CD14-positive monocyte (primary cell): ENCODE measurements around the gene FOXR1. TPM values are rescaled to one million over a fixed set of nuclear protein-coding genes. Genes with fewer than 3 reads are reported as not detected.

Experiments
- DNase-seq, 3 donors: peaks; one replicate each; pipeline ENCODE4 v3.0.0-alpha.2; 2011 to 2022
- H2AFZ ChIP-seq: 2 replicates; pipeline ENCODE4 v1.6.0; 2012; ENCODE audit warnings: mild to moderate bottlenecking, low read depth, low read length, inconsistent platforms; ENCODE audit not compliant: insufficient read depth, poor library complexity, severe bottlenecking
- H3K27ac ChIP-seq, 2 donors: 1 replicate in 1 of 2; 2 replicates in 1 of 2; pipeline ENCODE4 v1.5.1; 2012 to 2013; ENCODE audit warnings: low read length in 2 of 2, control low read depth in 1 of 2, inconsistent platforms in 1 of 2, low read depth in 1 of 2, mild to moderate bottlenecking in 1 of 2
- H3K27me3 ChIP-seq, 2 donors: one replicate each; pipeline versions ENCODE4 v1.6.0 to v1.6.1; 2011 to 2013; ENCODE audit warnings: low read length in 2 of 2; ENCODE audit not compliant: control insufficient read depth in 2 of 2, insufficient read depth in 2 of 2
- H3K36me3 ChIP-seq, 2 donors: replicated peaks in 1 of 2; 1 replicate in 1 of 2; 2 replicates in 1 of 2; pipeline versions ENCODE4 v1.5.1 to v1.6.1; 2012 to 2013; ENCODE audit warnings: low read length in 2 of 2, control low read depth in 1 of 2, inconsistent platforms in 1 of 2, mild to moderate bottlenecking in 1 of 2; ENCODE audit not compliant: insufficient read depth in 2 of 2, control insufficient read depth in 1 of 2
- H3K4me1 ChIP-seq, 2 donors: 1 replicate in 1 of 2; 2 replicates in 1 of 2; pipeline versions ENCODE4 v1.5.1 to v1.6.1; 2012 to 2013; ENCODE audit warnings: low read length in 2 of 2, control low read depth in 1 of 2, inconsistent platforms in 1 of 2, mild to moderate bottlenecking in 1 of 2, moderate library complexity in 1 of 2; ENCODE audit not compliant: insufficient read depth in 2 of 2, control insufficient read depth in 1 of 2
- H3K4me2 ChIP-seq: replicated peaks from 2 replicates; pipeline ENCODE3; 2012; ENCODE audit warnings: low read length, moderate library complexity, mild to moderate bottlenecking; ENCODE audit not compliant: poor library complexity, severe bottlenecking; ENCODE audit errors: extremely low read depth
- H3K4me3 ChIP-seq, 3 experiments: fragments of 200-600 bp in 1 of 3; sonication (generic) in 1 of 3; replicated peaks in 1 of 3; 1 replicate in 2 of 3; 2 replicates in 1 of 3; pipeline ENCODE4 v1.5.1; 2011 to 2013; ENCODE audit warnings: low read length in 3 of 3, mild to moderate bottlenecking in 3 of 3, control low read depth in 2 of 3, low read depth in 2 of 3, inconsistent platforms in 1 of 3, moderate library complexity in 1 of 3
- H3K79me2 ChIP-seq: 2 replicates; pipeline ENCODE4 v1.6.0; 2012; ENCODE audit warnings: mild to moderate bottlenecking, control low read depth, inconsistent platforms, low read length, moderate library complexity; ENCODE audit not compliant: insufficient read depth
- H3K9ac ChIP-seq: 2 replicates; pipeline ENCODE4 v1.6.0; 2017; ENCODE audit warnings: low read length, mild to moderate bottlenecking; ENCODE audit not compliant: insufficient read depth, poor library complexity, severe bottlenecking
- H3K9me3 ChIP-seq, 2 donors: replicated peaks in 1 of 2; 1 replicate in 1 of 2; 2 replicates in 1 of 2; pipeline versions ENCODE4 v1.5.1 to v1.6.1; 2012 to 2013; ENCODE audit warnings: low read length in 2 of 2, control low read depth in 1 of 2; ENCODE audit not compliant: control insufficient read depth in 1 of 2, insufficient read depth in 1 of 2
- H4K20me1 ChIP-seq: 2 replicates; pipeline ENCODE4 v1.6.0; 2012; ENCODE audit warnings: mild to moderate bottlenecking, low read length, control low read depth, moderate library complexity; ENCODE audit not compliant: insufficient read depth
- H3K27ac Mint-ChIP-seq, 7 donors: one replicate each; pipeline ENCODE4 v1.8.0; 2020; ENCODE audit warnings: mild to moderate bottlenecking in 7 of 7, mixed read lengths in 7 of 7, moderate library complexity in 6 of 7, inconsistent platforms in 2 of 7
- H3K27me3 Mint-ChIP-seq, 3 donors: one replicate each; pipeline ENCODE4 v1.8.0; 2021 to 2022; ENCODE audit warnings: low read depth in 3 of 3, mild to moderate bottlenecking in 3 of 3, mixed read lengths in 3 of 3, moderate library complexity in 3 of 3, inconsistent platforms in 1 of 3
- H3K36me3 Mint-ChIP-seq, 2 donors: one replicate each; pipeline ENCODE4 v1.8.0; 2020; ENCODE audit warnings: mixed read lengths in 2 of 2, inconsistent platforms in 1 of 2, mild to moderate bottlenecking in 1 of 2
- H3K4me1 Mint-ChIP-seq: one replicate; pipeline ENCODE4 v1.8.0; 2020; ENCODE audit warnings: mild to moderate bottlenecking, mixed read lengths
- H3K4me3 Mint-ChIP-seq, 2 donors: one replicate each; pipeline ENCODE4 v1.8.0; 2020; ENCODE audit warnings: mild to moderate bottlenecking in 2 of 2, mixed read lengths in 2 of 2, moderate library complexity in 1 of 2
- H3K9me3 Mint-ChIP-seq, 7 donors: one replicate each; pipeline ENCODE4 v1.8.0; 2020 to 2022; ENCODE audit warnings: mixed read lengths in 7 of 7, mild to moderate bottlenecking in 6 of 7, moderate library complexity in 6 of 7, inconsistent platforms in 2 of 7
- WGBS: methylation state at CpG from one replicate; pipeline ENCODE4 v1.1.5; 2013; ENCODE audit warnings: missing lambda C conversion rate; ENCODE audit not compliant: insufficient coverage; 5-methylcytosine and 5-hydroxymethylcytosine counted together
- intact Hi-C, 2 donors: fragments of 100-400 bp; cut with micrococcal nuclease; formaldehyde crosslinking; loops; one replicate each; pipeline versions ENCODE4 v1.15.0 to v1.15.1; 2023
- polyA plus RNA-seq, 3 donors: library from polyadenylated mRNA; depleted of rRNA in 1 of 3; unstranded in 2 of 3; stranded (reverse) in 1 of 3; fragments of 300-500 nt in 2 of 3; fragments of >200 nt in 1 of 3; fragmentation: Illumina TruSeq in 2 of 3; gene quantifications; 1 replicate in 2 of 3; 2 replicates in 1 of 3; pipeline ENCODE4 v1.2.3, GENCODE V29; 2012 to 2021
- TF ChIP-seq, protein P1 (sequence below): fragments of 200-600 bp; IDR thresholded peaks from one replicate; pipeline ENCODE4 v1.8.0; 2022; ENCODE audit warnings: antibody characterized with exemption, mild to moderate bottlenecking

Gene FOXR1
- polyA plus RNA-seq, 3 donors = not detected

DNA sequence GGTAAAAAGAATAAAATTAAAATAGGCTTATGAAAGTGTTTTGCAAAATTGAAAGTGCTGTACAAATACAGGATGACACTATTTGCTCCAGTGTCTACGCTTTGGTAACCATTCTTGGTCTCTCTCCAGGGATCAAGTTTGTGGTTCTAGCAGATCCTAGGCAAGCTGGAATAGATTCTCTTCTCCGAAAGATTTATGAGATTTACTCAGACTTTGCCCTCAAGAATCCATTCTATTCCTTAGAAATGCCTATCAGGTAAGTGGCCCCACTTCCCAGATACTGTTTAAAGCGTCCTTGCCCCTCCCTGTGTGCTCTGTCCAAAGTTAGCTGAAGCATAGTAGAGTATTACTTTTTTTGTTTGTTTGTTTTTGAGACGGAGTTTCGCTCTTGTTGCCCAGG is 50.1 kb downstream of the FOXR1 start:
- no peak overlapping the region for H3K4me3 ChIP-seq
- Mint-ChIP-seq H3K4me3 (no peak overlapping the region), H3K9me3 (no peaks in the 10 kb centered on the region), H3K4me1 (peaks cover 20% of the 10 kb centered on the region), H3K36me3 (peaks cover 43 to 65% of the 10 kb centered on the region in 2 donors), H3K27ac (peak overlapping the region in 3 of 7 donors; percentile 18 to 53 (median 46)), H3K27me3 (peaks cover 0 to 1% (median 0%) of the 10 kb centered on the region in 3 donors)
- peak overlapping the region in 1 of 2 donors; percentile 37 for H3K27ac ChIP-seq
- WGBS = 93% methylated on average over 3 of the region's 5 CpGs
- no peak overlapping the region for H3K9ac ChIP-seq
- peaks cover 3% of the 10 kb centered on the region for H4K20me1 ChIP-seq
- DNase-seq = no peak
- H3K79me2 ChIP-seq = peaks cover 53% of the 10 kb centered on the region
- no peak overlapping the region for H2AFZ ChIP-seq
- intact Hi-C loops = no loop called here
- peaks cover 45 to 63% of the 10 kb centered on the region in 2 donors for H3K36me3 ChIP-seq
- H3K9me3 ChIP-seq = no peaks in the 10 kb centered on the region
- H3K27me3 ChIP-seq = no peaks in the 10 kb centered on the region
- peaks cover 21 to 31% of the 10 kb centered on the region in 2 donors for H3K4me1 ChIP-seq
- TF ChIP-seq, protein P1, sequence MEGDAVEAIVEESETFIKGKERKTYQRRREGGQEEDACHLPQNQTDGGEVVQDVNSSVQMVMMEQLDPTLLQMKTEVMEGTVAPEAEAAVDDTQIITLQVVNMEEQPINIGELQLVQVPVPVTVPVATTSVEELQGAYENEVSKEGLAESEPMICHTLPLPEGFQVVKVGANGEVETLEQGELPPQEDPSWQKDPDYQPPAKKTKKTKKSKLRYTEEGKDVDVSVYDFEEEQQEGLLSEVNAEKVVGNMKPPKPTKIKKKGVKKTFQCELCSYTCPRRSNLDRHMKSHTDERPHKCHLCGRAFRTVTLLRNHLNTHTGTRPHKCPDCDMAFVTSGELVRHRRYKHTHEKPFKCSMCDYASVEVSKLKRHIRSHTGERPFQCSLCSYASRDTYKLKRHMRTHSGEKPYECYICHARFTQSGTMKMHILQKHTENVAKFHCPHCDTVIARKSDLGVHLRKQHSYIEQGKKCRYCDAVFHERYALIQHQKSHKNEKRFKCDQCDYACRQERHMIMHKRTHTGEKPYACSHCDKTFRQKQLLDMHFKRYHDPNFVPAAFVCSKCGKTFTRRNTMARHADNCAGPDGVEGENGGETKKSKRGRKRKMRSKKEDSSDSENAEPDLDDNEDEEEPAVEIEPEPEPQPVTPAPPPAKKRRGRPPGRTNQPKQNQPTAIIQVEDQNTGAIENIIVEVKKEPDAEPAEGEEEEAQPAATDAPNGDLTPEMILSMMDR = no peak
- no peak overlapping the region for H3K4me2 ChIP-seq

DNA sequence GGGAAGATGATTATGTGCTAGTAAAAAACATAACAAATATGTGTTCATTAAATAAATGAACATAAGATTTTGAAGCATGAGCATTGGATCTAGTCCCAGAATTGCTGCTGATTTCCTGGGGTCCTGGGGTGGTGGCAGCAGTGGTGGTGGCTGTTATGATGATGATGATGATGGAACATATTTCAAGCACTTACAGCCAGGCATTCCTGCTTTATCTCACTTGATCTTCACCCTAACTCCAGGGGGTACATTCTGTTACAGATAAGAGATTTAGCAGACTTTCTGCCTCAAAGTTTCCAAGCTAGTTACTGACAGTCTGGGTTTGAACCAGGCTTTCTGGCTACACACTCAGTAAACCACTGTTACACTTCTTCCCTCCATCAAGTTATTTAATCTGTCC is 52.2 kb downstream of the FOXR1 start:
- Histone ChIP-seq H3K4me2 (no peak overlapping the region), H3K4me3 (no peak overlapping the region), H3K27ac (peak overlapping the region in 1 of 2 donors; percentile 31), H3K79me2 (peaks cover 38% of the 10 kb centered on the region), H3K36me3 (peaks cover 43 to 62% of the 10 kb centered on the region in 2 donors), H3K27me3 (no peaks in the 10 kb centered on the region), H2AFZ (no peak overlapping the region), H4K20me1 (peaks cover 3% of the 10 kb centered on the region), H3K9me3 (no peaks in the 10 kb centered on the region), H3K4me1 (peaks cover 12 to 18% of the 10 kb centered on the region in 2 donors), H3K9ac (no peak overlapping the region)
- H3K27ac Mint-ChIP-seq = peak overlapping the region in 1 of 7 donors; percentile 7
- peaks cover 0 to 1% (median 0%) of the 10 kb centered on the region in 3 donors for H3K27me3 Mint-ChIP-seq
- peaks cover 14% of the 10 kb centered on the region for H3K4me1 Mint-ChIP-seq
- H3K9me3 Mint-ChIP-seq = no peaks in the 10 kb centered on the region
- H3K36me3 Mint-ChIP-seq = peaks cover 47 to 68% of the 10 kb centered on the region in 2 donors
- no peak overlapping the region for H3K4me3 Mint-ChIP-seq
- DNase-seq = no peak
- intact Hi-C loops = no loop called here
- TF ChIP-seq, protein P1 = no peak
